Measurements from ENCODE around the gene ODC1. TPM values are rescaled to one million over a fixed set of nuclear protein-coding genes. Genes with fewer than 3 reads are reported as not detected.

ODC1 gene
- total RNA-seq, 1 donor from 2014 or later = 119 TPM

GRCh38 chr2:10475221-10475722 lies 27.1 kb upstream of the ODC1 start:
- peaks cover 2% of the 10 kb centered on the region for H3K4me1 ChIP-seq (ENCODE audit: insufficient read depth, low read length)
- H3K27me3 ChIP-seq (ENCODE audit: insufficient read depth, low read length) = peaks cover 3% of the 10 kb centered on the region
- no peak overlapping the region for H2AFZ ChIP-seq (ENCODE audit: low read depth, low read length)
- H3K36me3 ChIP-seq (ENCODE audit: insufficient read depth, low read length) = no peaks in the 10 kb centered on the region
- Mint-ChIP-seq H3K4me1 (ENCODE audit: low read depth, unreplicated experiment) (no peaks in the 10 kb centered on the region), H3K9me3 (ENCODE audit: unreplicated experiment) (no peaks in the 10 kb centered on the region), H3K36me3 (ENCODE audit: low read depth, unreplicated experiment) (no peaks in the 10 kb centered on the region), H3K27me3 (ENCODE audit: low read depth, unreplicated experiment) (peaks cover 42% of the 10 kb centered on the region), H3K4me3 (ENCODE audit: unreplicated experiment) (no peak overlapping the region), H3K27ac (ENCODE audit: unreplicated experiment) (no peak overlapping the region)
- no peak overlapping the region for H3K9ac ChIP-seq (ENCODE audit: low read length)
- no peak for DNase-seq (ENCODE audit: low read depth)
- no peak for FAIRE-seq
- no peak for TF ChIP-seq EZH2 (IDR thresholded peaks at IDR 0.05; ENCODE audit: insufficient read depth, low read length)
- TF ChIP-seq, protein P1, sequence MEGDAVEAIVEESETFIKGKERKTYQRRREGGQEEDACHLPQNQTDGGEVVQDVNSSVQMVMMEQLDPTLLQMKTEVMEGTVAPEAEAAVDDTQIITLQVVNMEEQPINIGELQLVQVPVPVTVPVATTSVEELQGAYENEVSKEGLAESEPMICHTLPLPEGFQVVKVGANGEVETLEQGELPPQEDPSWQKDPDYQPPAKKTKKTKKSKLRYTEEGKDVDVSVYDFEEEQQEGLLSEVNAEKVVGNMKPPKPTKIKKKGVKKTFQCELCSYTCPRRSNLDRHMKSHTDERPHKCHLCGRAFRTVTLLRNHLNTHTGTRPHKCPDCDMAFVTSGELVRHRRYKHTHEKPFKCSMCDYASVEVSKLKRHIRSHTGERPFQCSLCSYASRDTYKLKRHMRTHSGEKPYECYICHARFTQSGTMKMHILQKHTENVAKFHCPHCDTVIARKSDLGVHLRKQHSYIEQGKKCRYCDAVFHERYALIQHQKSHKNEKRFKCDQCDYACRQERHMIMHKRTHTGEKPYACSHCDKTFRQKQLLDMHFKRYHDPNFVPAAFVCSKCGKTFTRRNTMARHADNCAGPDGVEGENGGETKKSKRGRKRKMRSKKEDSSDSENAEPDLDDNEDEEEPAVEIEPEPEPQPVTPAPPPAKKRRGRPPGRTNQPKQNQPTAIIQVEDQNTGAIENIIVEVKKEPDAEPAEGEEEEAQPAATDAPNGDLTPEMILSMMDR (IDR thresholded peaks at IDR 0.05; ENCODE audit: insufficient read depth, low read depth, low read length) = no peak
- no peak overlapping the region for H3K27ac ChIP-seq (ENCODE audit: low read depth, low read length)
- H3K4me2 ChIP-seq (ENCODE audit: low read length) = no peak overlapping the region
- H3K9me3 ChIP-seq (ENCODE audit: insufficient read depth, low read depth, low read length) = no peaks in the 10 kb centered on the region
- H3K79me2 ChIP-seq (ENCODE audit: insufficient read depth, low read length) = no peaks in the 10 kb centered on the region
- H3K4me3 ChIP-seq (ENCODE audit: insufficient read depth, low read depth, low read length) = no peak overlapping the region
- H4K20me1 ChIP-seq (ENCODE audit: insufficient read depth, low read length) = no peaks in the 10 kb centered on the region

DNA sequence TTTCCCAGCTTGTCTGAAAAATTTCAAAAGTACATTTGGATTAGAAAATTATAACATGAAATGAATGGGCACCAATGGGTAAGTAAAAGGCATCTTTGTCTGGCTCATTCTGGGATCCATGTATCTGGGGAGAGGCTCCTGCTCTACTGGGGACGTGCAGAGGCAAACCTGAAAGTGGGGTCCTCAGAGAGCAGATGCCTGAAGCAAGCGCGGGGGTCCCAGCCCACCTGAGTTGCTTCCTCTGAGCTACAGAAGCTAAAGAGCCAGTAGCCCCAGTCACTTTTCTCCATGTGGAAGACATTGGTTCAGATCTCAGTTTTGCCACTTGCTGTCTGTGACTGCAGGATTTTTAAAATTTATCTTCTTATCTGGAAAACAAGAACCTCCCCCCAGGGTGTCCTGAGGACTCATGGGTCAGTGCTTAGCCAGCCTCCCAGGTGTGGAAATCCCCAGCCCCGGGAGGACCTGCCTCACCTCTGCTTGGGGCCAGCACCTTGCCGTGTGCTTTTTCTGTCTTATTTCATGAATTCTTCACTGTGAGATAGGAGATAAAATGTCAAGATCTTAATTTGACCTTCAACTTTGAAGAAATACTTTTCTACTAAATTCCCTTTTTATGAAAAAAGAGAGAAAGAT lies 25.1 kb upstream of the ODC1 start:
- Histone ChIP-seq H3K79me2 (ENCODE audit: insufficient read depth, low read length) (no peaks in the 10 kb centered on the region), H4K20me1 (ENCODE audit: insufficient read depth, low read length) (no peaks in the 10 kb centered on the region), H3K9me3 (ENCODE audit: insufficient read depth, low read depth, low read length) (no peaks in the 10 kb centered on the region), H3K36me3 (ENCODE audit: insufficient read depth, low read length) (no peaks in the 10 kb centered on the region), H2AFZ (ENCODE audit: low read depth, low read length) (no peak overlapping the region), H3K4me3 (ENCODE audit: insufficient read depth, low read depth, low read length) (no peak overlapping the region), H3K4me2 (ENCODE audit: low read length) (no peak overlapping the region), H3K9ac (ENCODE audit: low read length) (no peak overlapping the region), H3K27ac (ENCODE audit: low read depth, low read length) (no peak overlapping the region), H3K4me1 (ENCODE audit: insufficient read depth, low read length) (peaks cover 2% of the 10 kb centered on the region), H3K27me3 (ENCODE audit: insufficient read depth, low read length) (no peaks in the 10 kb centered on the region)
- FAIRE-seq = no peak
- no peak for DNase-seq (ENCODE audit: low read depth)
- H3K27me3 Mint-ChIP-seq (ENCODE audit: low read depth, unreplicated experiment) = peaks cover 45% of the 10 kb centered on the region
- no peaks in the 10 kb centered on the region for H3K9me3 Mint-ChIP-seq (ENCODE audit: unreplicated experiment)
- no peaks in the 10 kb centered on the region for H3K36me3 Mint-ChIP-seq (ENCODE audit: low read depth, unreplicated experiment)
- no peak overlapping the region for H3K27ac Mint-ChIP-seq (ENCODE audit: unreplicated experiment)
- TF ChIP-seq EZH2 (IDR thresholded peaks at IDR 0.05; ENCODE audit: insufficient read depth, low read length) = no peak
- TF ChIP-seq, protein P1 (IDR thresholded peaks at IDR 0.05; ENCODE audit: insufficient read depth, low read depth, low read length) = no peak
- H3K4me3 Mint-ChIP-seq (ENCODE audit: unreplicated experiment) = no peak overlapping the region
- no peaks in the 10 kb centered on the region for H3K4me1 Mint-ChIP-seq (ENCODE audit: low read depth, unreplicated experiment)

- FAIRE-seq = no peak
- no peaks in the 10 kb centered on the region for H3K4me1 Mint-ChIP-seq (ENCODE audit: low read depth, unreplicated experiment)
Observed at GRCh38 chr2:10471955-10472354, 23.8 kb upstream of the ODC1 start.

More at GRCh38 chr2:10471955-10472354, 23.8 kb upstream of the ODC1 start:
- H3K79me2 ChIP-seq (ENCODE audit: insufficient read depth, low read length) = no peaks in the 10 kb centered on the region
- no peaks in the 10 kb centered on the region for H3K9me3 ChIP-seq (ENCODE audit: insufficient read depth, low read depth, low read length)
- no peak overlapping the region for H3K4me3 ChIP-seq (ENCODE audit: insufficient read depth, low read depth, low read length)
- no peak for DNase-seq (ENCODE audit: low read depth)
- no peak for TF ChIP-seq EZH2 (IDR thresholded peaks at IDR 0.05; ENCODE audit: insufficient read depth, low read length)
- TF ChIP-seq, protein P1 (IDR thresholded peaks at IDR 0.05; ENCODE audit: insufficient read depth, low read depth, low read length) = no peak
- H3K9ac ChIP-seq (ENCODE audit: low read length) = no peak overlapping the region
- no peak overlapping the region for H2AFZ ChIP-seq (ENCODE audit: low read depth, low read length)
- no peak overlapping the region for H3K27ac ChIP-seq (ENCODE audit: low read depth, low read length)
- no peak overlapping the region for H3K4me2 ChIP-seq (ENCODE audit: low read length)
- H4K20me1 ChIP-seq (ENCODE audit: insufficient read depth, low read length) = no peaks in the 10 kb centered on the region
- no peaks in the 10 kb centered on the region for H3K9me3 Mint-ChIP-seq (ENCODE audit: unreplicated experiment)
- no peaks in the 10 kb centered on the region for H3K36me3 ChIP-seq (ENCODE audit: insufficient read depth, low read length)
- H3K4me3 Mint-ChIP-seq (ENCODE audit: unreplicated experiment) = no peak overlapping the region
- no peak overlapping the region for H3K27ac Mint-ChIP-seq (ENCODE audit: unreplicated experiment)
- no peaks in the 10 kb centered on the region for H3K27me3 ChIP-seq (ENCODE audit: insufficient read depth, low read length)
- H3K4me1 ChIP-seq (ENCODE audit: insufficient read depth, low read length) = no peaks in the 10 kb centered on the region
- H3K27me3 Mint-ChIP-seq (ENCODE audit: low read depth, unreplicated experiment) = peaks cover 40% of the 10 kb centered on the region
- H3K36me3 Mint-ChIP-seq (ENCODE audit: low read depth, unreplicated experiment) = no peaks in the 10 kb centered on the region

All from astrocyte (in vitro differentiated cells and primary cell).